ENCODE results near the gene WDR55. TPM values are rescaled to one million over a fixed set of nuclear protein-coding genes. Genes with fewer than 3 reads are reported as not detected.

Gene WDR55
- total and polyA plus RNA-seq, 12 donors = 13.3 to 20.8 (median 16.8) TPM

GRCh38 chr5:140631831-140632365 lies 32.8 kb upstream of the WDR55 start:
- Histone ChIP-seq H3K36me3 (replicated peaks in 1 of 2) (no peaks in the 10 kb centered on the region), H3K4me3 (peak overlapping the region; percentile 34 to 78 (median 54)), H3K9me3 (replicated peaks in 1 of 3) (no peaks in the 10 kb centered on the region), H3K27ac (peak overlapping the region; percentile 55 to 95 (median 89)), H3K4me1 (replicated peaks in 1 of 2) (peaks cover 0 to 38% of the 10 kb centered on the region in 2 donors), H3K27me3 (no peaks in the 10 kb centered on the region)
- peak in 4 of 7 donors; percentile 36 to 74 (median 48) for DNase-seq
- intact Hi-C loops (cut with DNase I) = loop anchor here in 1 of 2 donors (5.0 kb wide), 1 partner anchor 55 kb away; no protein-coding TSS in a partner anchor
- 11 to 32% (median 16%) methylated on average over 6 to 36 of the region's 36 CpGs for WGBS, 4 donors
- TF ChIP-seq CTCF (IDR thresholded peaks at IDR 0.05) = no peak
- TF ChIP-seq POLR2A (IDR thresholded peaks at IDR 0.05) = peak in 1 of 2 donors; percentile 2

GRCh38 chr5:140632366-140633020 lies 32.2 kb upstream of the WDR55 start:
- TF ChIP-seq POLR2A (IDR thresholded peaks at IDR 0.05) = peak; percentile 3 to 45
- no peak for TF ChIP-seq CTCF (IDR thresholded peaks at IDR 0.05)
- Histone ChIP-seq H3K27ac (peak overlapping the region; percentile 55 to 95 (median 89)), H3K27me3 (no peaks in the 10 kb centered on the region), H3K9me3 (replicated peaks in 1 of 3) (no peaks in the 10 kb centered on the region), H3K4me3 (peak overlapping the region; percentile 34 to 78 (median 54)), H3K4me1 (replicated peaks in 1 of 2) (peaks cover 0 to 38% of the 10 kb centered on the region in 2 donors), H3K36me3 (replicated peaks in 1 of 2) (no peaks in the 10 kb centered on the region)
- intact Hi-C loops (cut with DNase I) = loop anchor here in 1 of 2 donors (5.0 kb wide), 1 partner anchor 55 kb away; no protein-coding TSS in a partner anchor
- 0 to 1% (median 1%) methylated on average over 10 to 51 of the region's 51 CpGs for WGBS, 4 donors
- DNase-seq = peak; percentile 59 to 86 (median 78)

- Histone ChIP-seq H3K4me3 (peak within 1 kb of the TSS; percentile 34 to 78 (median 54)), H3K36me3 (replicated peaks in 1 of 2) (no peaks in the 10 kb centered on the region), H3K27ac (peak within 1 kb of the TSS; percentile 55 to 95 (median 89)), H3K9me3 (replicated peaks in 1 of 3) (no peaks in the 10 kb centered on the region), H3K27me3 (no peaks in the 10 kb centered on the region), H3K4me1 (replicated peaks in 1 of 2) (peaks cover 0 to 38% of the 10 kb centered on the region in 2 donors)
- peak; percentile 69 to 94 (median 87) for DNase-seq
- 2 to 10% (median 7%) methylated on average over 15 to 16 of the region's 16 CpGs for WGBS, 4 donors
- intact Hi-C loops (cut with DNase I) = loop anchor here in 1 of 2 donors (5.0 kb wide), 1 partner anchor 56 kb away; no protein-coding TSS in a partner anchor
- peak in 1 of 6 experiments; percentile 21 for TF ChIP-seq CTCF (IDR thresholded peaks at IDR 0.05)
- TF ChIP-seq POLR2A (IDR thresholded peaks at IDR 0.05) = peak; percentile 20 to 59
Observed at GRCh38 chr5:140633021-140633471, 31.7 kb upstream of the WDR55 start, which contains the start of gene CD14. CD14 (minus strand) TSS chr5:140633175; CDS start chr5:140633071, 104 bp downstream.

GRCh38 chr5:140633501-140633900 lies 31.2 kb upstream of the WDR55 start:
- WGBS, 4 donors = 71 to 88% (median 81%) methylated on average over 2 of the region's 2 CpGs
- no peaks in the 10 kb centered on the region for H3K9me3 ChIP-seq (replicated peaks in 1 of 3)
- TF ChIP-seq CTCF (IDR thresholded peaks at IDR 0.05) (no peak), POLR2A (IDR thresholded peaks at IDR 0.05) (no peak)
- peak overlapping the region; percentile 42 to 95 (median 89) for H3K27ac ChIP-seq
- H3K4me1 ChIP-seq (replicated peaks in 1 of 2) = peaks cover 3 to 40% of the 10 kb centered on the region in 2 donors
- no peak for DNase-seq
- no peaks in the 10 kb centered on the region for H3K27me3 ChIP-seq
- H3K36me3 ChIP-seq (replicated peaks in 1 of 2) = no peaks in the 10 kb centered on the region
- intact Hi-C loops (cut with DNase I) = loop anchor here in 1 of 2 donors (5.0 kb wide), 1 partner anchor 56 kb away; no protein-coding TSS in a partner anchor
- H3K4me3 ChIP-seq = peak overlapping the region in 1 of 4 donors; percentile 49
